OCI-LY3 (cell line): Measurements from ENCODE around the gene ZFYVE28.

Source experiments
- H2AFZ ChIP-seq: fragments of 200-600, 300-600 bp; shearing (Covaris generic); 2 replicates; pipeline ENCODE4 v1.6.0; 2014; ENCODE audit warnings: antibody characterized with exemption, low read depth, low read length
- H3K27ac ChIP-seq: fragments of 200-600, 300-600 bp; sonication (generic); 2 replicates; pipeline ENCODE4 v1.5.1; 2014; ENCODE audit warnings: mild to moderate bottlenecking, low read length, moderate library complexity, mixed read lengths
- H3K27me3 ChIP-seq: fragments of 200-600, 300-600 bp; sonication (generic); 2 replicates; pipeline ENCODE4 v1.6.1; 2014; ENCODE audit warnings: low read depth, low read length, mixed read lengths
- H3K36me3 ChIP-seq: fragments of 200-600, 300-600 bp; sonication (generic); replicated peaks from 2 replicates; pipeline ENCODE3; 2014; ENCODE audit warnings: low read depth, low read length, mixed read lengths
- H3K4me1 ChIP-seq: fragments of 300-600, 200-600 bp; sonication (generic); 2 replicates; pipeline ENCODE4 v1.6.1; 2014; ENCODE audit warnings: low read length, mixed read lengths
- H3K4me2 ChIP-seq: fragments of 200-600, 300-600 bp; sonication (generic); 2 replicates; pipeline ENCODE4 v1.6.1; 2014; ENCODE audit warnings: low read length, mixed read lengths
- H3K4me3 ChIP-seq: fragments of 300-600, 200-600 bp; sonication (generic); 2 replicates; pipeline ENCODE4 v1.5.1; 2014; ENCODE audit warnings: antibody characterized with exemption, mild to moderate bottlenecking, low read length, moderate library complexity
- H3K79me2 ChIP-seq: fragments of 300-600, 200-600 bp; shearing (Covaris generic); 2 replicates; pipeline ENCODE4 v1.6.1; 2014; ENCODE audit warnings: mild to moderate bottlenecking, low read length, mixed read lengths
- H3K9ac ChIP-seq: fragments of 300-600, 200-600 bp; shearing (Covaris generic); 2 replicates; pipeline ENCODE4 v1.6.0; 2014; ENCODE audit warnings: mild to moderate bottlenecking, low read length, moderate library complexity
- H3K9me3 ChIP-seq: fragments of 200-600, 300-600 bp; shearing (Covaris generic); 2 replicates; pipeline ENCODE4 v1.6.1; 2014; ENCODE audit warnings: low read length, mixed read lengths; ENCODE audit not compliant: insufficient read depth
- H4K20me1 ChIP-seq: fragments of 200-600, 300-600 bp; sonication (generic); 2 replicates; pipeline ENCODE4 v1.6.1; 2016; ENCODE audit warnings: low read length, mixed read lengths; ENCODE audit not compliant: insufficient read depth
- EZH2phosphoT487 ChIP-seq: fragments of 200-600 bp; shearing (Covaris generic); IDR thresholded peaks from 2 replicates; pipeline ENCODE4 v1.6.1; 2018; ENCODE audit warnings: antibody characterized with exemption, mixed run types, low read depth
- TF ChIP-seq, protein P1 (sequence below): fragments of 200-600, 300-600 bp; sonication (generic); IDR thresholded peaks from 2 replicates; pipeline ENCODE4 v1.5.1; 2014; ENCODE audit warnings: antibody characterized with exemption, low read length, low read depth

The ZFYVE28 gene

DNA sequence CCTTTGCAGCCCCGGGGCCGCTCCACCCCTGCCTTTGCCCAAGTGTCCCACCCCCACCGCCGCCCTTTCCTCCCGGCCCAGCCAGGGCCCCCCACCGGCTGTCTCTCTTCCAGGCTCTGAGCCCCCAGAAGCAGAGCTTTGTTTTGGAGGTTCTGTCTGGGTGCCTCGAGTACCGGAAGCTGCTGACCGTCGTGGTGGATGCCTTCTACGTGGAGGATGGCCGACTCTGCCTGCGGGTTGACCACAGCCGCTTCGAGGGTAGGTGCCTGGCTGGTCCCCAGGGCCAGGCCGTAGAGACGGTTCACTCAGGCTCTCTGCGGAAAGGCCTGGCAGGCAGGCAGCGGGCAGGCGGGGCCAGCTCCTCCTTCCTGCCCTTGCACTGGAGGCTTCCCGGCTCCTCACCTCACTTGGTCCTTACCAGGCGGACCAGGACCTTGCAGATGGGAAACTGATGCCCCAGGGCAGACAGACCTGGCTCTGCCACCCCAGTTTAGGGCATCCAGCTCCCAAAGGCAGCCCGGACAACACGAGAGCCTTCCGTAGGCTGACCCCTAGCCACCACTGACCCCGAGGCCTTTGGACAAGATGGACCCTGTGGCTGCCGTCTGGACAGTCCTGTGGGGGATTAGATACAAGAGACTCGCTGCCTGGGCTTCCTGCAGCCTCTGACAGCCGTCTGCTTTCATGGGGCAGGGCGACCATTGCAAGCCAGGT lies 18.5 kb upstream of the ZFYVE28 start:
- Histone ChIP-seq H3K27ac (no peak overlapping the region), H3K4me2 (no peak overlapping the region), H4K20me1 (no peaks in the 10 kb centered on the region), H3K9me3 (no peaks in the 10 kb centered on the region), H3K4me3 (no peak overlapping the region), H3K4me1 (peaks cover 7% of the 10 kb centered on the region; the same call in 1 of the 2 replicates), H3K36me3 (no peaks in the 10 kb centered on the region), H3K79me2 (no peaks in the 10 kb centered on the region), H3K27me3 (no peaks in the 10 kb centered on the region), H2AFZ (no peak overlapping the region), H3K9ac (no peak overlapping the region)
- TF ChIP-seq EZH2phosphoT487: no peak
- TF ChIP-seq, protein P1, sequence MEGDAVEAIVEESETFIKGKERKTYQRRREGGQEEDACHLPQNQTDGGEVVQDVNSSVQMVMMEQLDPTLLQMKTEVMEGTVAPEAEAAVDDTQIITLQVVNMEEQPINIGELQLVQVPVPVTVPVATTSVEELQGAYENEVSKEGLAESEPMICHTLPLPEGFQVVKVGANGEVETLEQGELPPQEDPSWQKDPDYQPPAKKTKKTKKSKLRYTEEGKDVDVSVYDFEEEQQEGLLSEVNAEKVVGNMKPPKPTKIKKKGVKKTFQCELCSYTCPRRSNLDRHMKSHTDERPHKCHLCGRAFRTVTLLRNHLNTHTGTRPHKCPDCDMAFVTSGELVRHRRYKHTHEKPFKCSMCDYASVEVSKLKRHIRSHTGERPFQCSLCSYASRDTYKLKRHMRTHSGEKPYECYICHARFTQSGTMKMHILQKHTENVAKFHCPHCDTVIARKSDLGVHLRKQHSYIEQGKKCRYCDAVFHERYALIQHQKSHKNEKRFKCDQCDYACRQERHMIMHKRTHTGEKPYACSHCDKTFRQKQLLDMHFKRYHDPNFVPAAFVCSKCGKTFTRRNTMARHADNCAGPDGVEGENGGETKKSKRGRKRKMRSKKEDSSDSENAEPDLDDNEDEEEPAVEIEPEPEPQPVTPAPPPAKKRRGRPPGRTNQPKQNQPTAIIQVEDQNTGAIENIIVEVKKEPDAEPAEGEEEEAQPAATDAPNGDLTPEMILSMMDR: no peak

DNA sequence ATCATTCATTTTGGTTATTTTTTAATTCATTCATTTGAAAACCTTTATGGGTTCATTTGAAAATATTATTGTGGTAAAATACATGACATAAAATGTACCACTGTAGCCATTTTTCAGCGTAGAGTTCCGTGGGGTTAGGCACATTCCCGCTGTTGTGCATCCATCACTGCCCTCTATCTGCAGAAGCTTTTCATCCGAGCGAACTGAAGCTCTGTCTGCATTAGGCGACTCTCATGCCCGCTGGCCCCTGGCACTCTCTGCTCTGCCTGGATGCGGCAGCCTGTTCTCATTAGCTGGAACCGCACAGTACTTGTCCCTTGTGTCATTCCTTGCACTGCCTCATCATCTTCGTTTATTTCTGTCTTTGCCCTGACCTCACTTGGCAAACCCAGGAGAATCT lies 17.9 kb upstream of the ZFYVE28 start:
- H3K27me3 ChIP-seq: no peaks in the 10 kb centered on the region
- H3K4me1 ChIP-seq: peaks cover 2% of the 10 kb centered on the region; the same call in 1 of the 2 replicates
- H3K9ac ChIP-seq: no peak overlapping the region
- no peak overlapping the region for H3K4me2 ChIP-seq
- no peak overlapping the region for H3K4me3 ChIP-seq
- no peaks in the 10 kb centered on the region for H3K79me2 ChIP-seq
- TF ChIP-seq EZH2phosphoT487: no peak
- TF ChIP-seq, protein P1: peak; percentile 15; the same call in 1 of the 2 replicates
- no peak overlapping the region for H3K27ac ChIP-seq
- H3K36me3 ChIP-seq: no peaks in the 10 kb centered on the region
- H2AFZ ChIP-seq: no peak overlapping the region
- H3K9me3 ChIP-seq: no peaks in the 10 kb centered on the region
- no peaks in the 10 kb centered on the region for H4K20me1 ChIP-seq

DNA sequence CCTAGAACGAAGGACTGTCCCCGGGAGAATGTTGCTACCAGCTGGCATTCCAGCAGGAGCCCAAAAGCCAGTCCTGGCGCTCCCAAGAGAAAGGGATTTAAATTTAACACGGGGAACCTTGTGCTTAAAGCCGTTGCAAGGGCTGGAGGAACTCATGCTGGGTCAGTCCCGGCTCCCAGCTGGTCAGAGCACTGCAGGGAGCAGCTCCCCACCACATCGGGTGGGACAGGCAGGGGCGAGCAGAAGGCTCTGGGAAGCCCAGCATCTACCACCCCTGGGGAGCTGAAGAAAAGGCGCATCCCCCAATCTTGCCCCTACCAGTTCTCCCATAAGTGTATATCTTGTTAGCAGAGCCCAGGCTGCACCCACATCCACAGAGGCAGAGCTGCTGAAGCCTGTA lies 16.0 kb upstream of the ZFYVE28 start:
- Histone ChIP-seq H3K27ac (no peak overlapping the region), H2AFZ (no peak overlapping the region), H3K4me1 (no peaks in the 10 kb centered on the region), H4K20me1 (no peaks in the 10 kb centered on the region), H3K79me2 (no peaks in the 10 kb centered on the region), H3K4me3 (no peak overlapping the region), H3K9ac (no peak overlapping the region), H3K36me3 (no peaks in the 10 kb centered on the region), H3K4me2 (no peak overlapping the region), H3K27me3 (no peaks in the 10 kb centered on the region), H3K9me3 (no peaks in the 10 kb centered on the region)
- TF ChIP-seq, protein P1: no peak
- no peak for TF ChIP-seq EZH2phosphoT487

DNA sequence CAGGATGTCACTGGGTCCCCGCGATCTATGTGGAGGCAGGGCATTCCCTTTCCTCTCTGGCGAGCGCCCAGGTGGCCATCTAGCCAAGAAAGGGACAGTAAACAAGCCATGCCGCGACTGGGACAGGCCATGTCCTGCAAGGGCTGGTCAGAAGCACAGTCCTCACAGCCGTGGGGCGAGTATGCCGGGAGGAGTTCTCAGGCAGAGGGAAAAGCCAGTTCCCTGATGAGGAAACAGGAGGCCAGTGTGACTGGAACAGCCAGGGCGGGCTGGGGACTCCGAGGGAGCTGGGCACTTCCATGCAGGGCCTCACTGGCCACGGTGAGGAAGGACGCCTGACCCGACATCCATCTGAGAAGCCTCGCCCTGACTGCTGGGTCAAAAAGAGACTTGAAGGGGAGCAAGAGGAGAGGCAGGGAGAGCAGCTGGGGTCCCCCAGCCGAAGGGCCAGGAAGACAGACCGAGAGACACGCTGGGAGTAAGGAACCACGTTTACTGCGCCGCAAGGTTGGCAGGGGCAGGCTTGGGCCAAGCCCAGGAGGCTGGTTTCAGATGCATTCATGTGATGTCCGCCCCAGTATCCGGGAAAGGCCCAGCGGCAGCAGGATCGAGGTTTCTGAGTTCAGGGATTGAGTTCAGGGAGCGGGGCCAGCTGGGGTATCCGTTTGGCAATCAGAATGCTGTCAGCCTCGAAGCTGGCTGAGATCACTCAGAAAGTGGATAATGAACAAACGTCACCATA lies 15.3 kb upstream of the ZFYVE28 start:
- Histone ChIP-seq H3K9me3 (no peaks in the 10 kb centered on the region), H3K36me3 (no peaks in the 10 kb centered on the region), H3K4me3 (no peak overlapping the region), H3K79me2 (no peaks in the 10 kb centered on the region), H3K9ac (no peak overlapping the region), H2AFZ (no peak overlapping the region), H3K27me3 (no peaks in the 10 kb centered on the region), H3K4me1 (no peaks in the 10 kb centered on the region), H4K20me1 (no peaks in the 10 kb centered on the region), H3K4me2 (no peak overlapping the region), H3K27ac (no peak overlapping the region)
- TF ChIP-seq, protein P1: no peak
- TF ChIP-seq EZH2phosphoT487: no peak
